Muscle of leg (tissue), 16 donors: ENCODE results near the gene GUCY1B1. TPM values are rescaled to one million over a fixed set of nuclear protein-coding genes. Genes with fewer than 3 reads are reported as not detected.

ENCODE experiments used
- DNase-seq: peaks from one replicate; pipeline ENCODE4 v3.0.0; 2013
- H3K27ac ChIP-seq: one replicate; pipeline ENCODE4 v1.5.1; 2013; ENCODE audit warnings: mild to moderate bottlenecking, low read length, control low read depth
- H3K27me3 ChIP-seq: one replicate; pipeline ENCODE4 v1.6.1; 2013; ENCODE audit warnings: low read length; ENCODE audit not compliant: control insufficient read depth, insufficient read depth
- H3K36me3 ChIP-seq: one replicate; pipeline ENCODE4 v1.6.1; 2013; ENCODE audit warnings: low read length; ENCODE audit not compliant: control insufficient read depth, insufficient read depth
- H3K4me1 ChIP-seq: one replicate; pipeline ENCODE4 v1.6.1; 2013; ENCODE audit warnings: low read length; ENCODE audit not compliant: control insufficient read depth, insufficient read depth
- H3K4me3 ChIP-seq: one replicate; pipeline ENCODE4 v1.5.1; 2013; ENCODE audit warnings: low read length, control low read depth
- H3K9me3 ChIP-seq: replicated peaks from 2 replicates; pipeline ENCODE4 v1.6.1; 2013; ENCODE audit warnings: low read depth, low read length; ENCODE audit not compliant: control insufficient read depth
- WGBS: methylation state at CpG from one replicate; pipeline ENCODE4 v1.1.5; 2013; ENCODE audit warnings: missing lambda C conversion rate; ENCODE audit not compliant: insufficient coverage; 5-methylcytosine and 5-hydroxymethylcytosine counted together
- long read RNA-seq, 11 donors: transcript quantifications; one replicate each; lab custom pipeline, GENCODE V29; 2026
- polyA plus RNA-seq, 8 donors: library from polyadenylated mRNA; unstranded; fragments of 120-200 nt; gene quantifications; one replicate each; pipeline versions ENCODE4 v1.2.1 to v1.2.3, GENCODE V29; 2013; ENCODE audit warnings: inconsistent platforms in 1 of 8, low replicate concordance in 1 of 8; ENCODE audit not compliant: insufficient read length in 8 of 8, insufficient read depth in 1 of 8
- total RNA-seq: library from RNA; stranded (reverse); fragments of 120-200 nt; gene quantifications from one replicate; pipeline ENCODE4 v1.2.4, GENCODE V29; 2013

Gene GUCY1B1
- total RNA-seq (14.4 TPM), polyA plus RNA-seq (10 to 100 TPM; 17.5 to 26.4 (median 21.8) TPM)
- long read RNA-seq, donor 1, result 0 reads
- long read RNA-seq, donor 2, result 0 reads
- long read RNA-seq, donor 3, partial matches to known transcripts, result 0 of 5 reads
- long read RNA-seq, donor 3, other reads (novel, unspliced or antisense), result 0 of 5 reads
- long read RNA-seq, donor 4, transcript GUCY1B1-201 (14 exons, 3,124 nt), result major isoform, 5 of 12 reads
- long read RNA-seq, donor 4, partial matches to known transcripts, result 7 of 12 reads
- long read RNA-seq, donor 4, other reads (novel, unspliced or antisense), result 0 of 12 reads
- long read RNA-seq, donor 5, partial matches to known transcripts, result 13 of 17 reads
- long read RNA-seq, donor 5, other reads (novel, unspliced or antisense), result 0 of 17 reads
- long read RNA-seq, donor 6, transcript GUCY1B1-201 (14 exons, 3,124 nt), result major isoform, 5 of 10 reads
- long read RNA-seq, donor 6, partial matches to known transcripts, result 5 of 10 reads
- long read RNA-seq, donor 6, other reads (novel, unspliced or antisense), result 0 of 10 reads
- long read RNA-seq, donor 7, partial matches to known transcripts, result 0 of 4 reads
- long read RNA-seq, donor 7, other reads (novel, unspliced or antisense), result 0 of 4 reads
- long read RNA-seq, donor 8, transcript GUCY1B1-201 (14 exons, 3,124 nt), result major isoform, 5 of 6 reads
- long read RNA-seq, donor 8, partial matches to known transcripts, result 0 of 6 reads
- long read RNA-seq, donor 8, other reads (novel, unspliced or antisense), result 0 of 6 reads
- long read RNA-seq, donor 9, partial matches to known transcripts, result 6 of 7 reads
- long read RNA-seq, donor 9, other reads (novel, unspliced or antisense), result 0 of 7 reads
- long read RNA-seq, donor 10, partial matches to known transcripts, result 0 of 3 reads
- long read RNA-seq, donor 10, other reads (novel, unspliced or antisense), result 0 of 3 reads
- long read RNA-seq, donor 11, partial matches to known transcripts, result 0 of 1 reads
- long read RNA-seq, donor 11, other reads (novel, unspliced or antisense), result 0 of 1 reads

DNA sequence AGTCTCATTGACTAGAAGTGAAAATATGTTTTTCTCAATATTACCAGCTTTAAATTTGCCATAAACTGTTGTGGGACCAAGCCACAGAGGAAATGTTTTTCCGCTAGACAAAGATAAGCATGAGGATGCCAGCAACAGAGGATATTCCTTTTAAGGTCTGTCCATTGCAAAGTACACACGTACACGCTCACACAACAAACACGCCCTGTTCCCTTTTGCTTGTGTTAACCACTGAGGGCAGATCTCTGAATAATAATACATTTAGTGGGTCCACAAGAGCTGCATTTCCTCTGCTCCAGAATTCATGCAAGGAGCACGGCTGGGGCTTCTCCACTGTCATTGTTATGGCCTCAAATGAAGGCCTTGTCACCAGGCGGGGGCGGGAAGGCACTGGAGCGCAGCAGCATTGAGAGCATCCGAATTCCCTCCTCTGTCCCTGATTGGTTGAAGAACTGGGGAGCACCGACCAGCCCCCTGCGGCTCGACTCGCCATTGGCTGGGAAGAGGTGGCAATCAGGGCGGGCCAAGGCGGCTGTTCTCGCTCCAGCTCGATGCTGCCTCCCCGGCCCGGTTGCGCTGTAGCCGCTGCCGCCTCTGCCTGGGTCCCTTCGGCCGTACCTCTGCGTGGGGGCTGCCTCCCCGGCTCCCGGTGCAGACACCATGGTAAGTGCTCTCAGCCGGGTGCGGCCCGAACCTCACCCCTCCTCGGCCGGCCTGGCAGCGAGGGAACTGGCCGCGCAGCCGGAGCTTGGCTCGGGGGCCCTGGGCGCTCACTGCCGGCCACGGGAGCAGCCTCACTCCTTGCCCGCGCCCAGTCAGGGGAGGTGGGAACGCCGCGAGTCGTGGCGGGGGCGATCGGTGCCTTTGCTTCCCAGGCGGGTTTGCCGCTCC lies at the start of gene GUCY1B1:
Gene GUCY1B1 (plus strand): TSS at position 541 of the 891 bp plus-strand sequence. CDS start 120 bp downstream, at position 661.
- WGBS, result under 1% methylated on average over 44 of the region's 51 CpGs
- H3K27ac ChIP-seq, result peak within 1 kb of the TSS; percentile 91

DNA sequence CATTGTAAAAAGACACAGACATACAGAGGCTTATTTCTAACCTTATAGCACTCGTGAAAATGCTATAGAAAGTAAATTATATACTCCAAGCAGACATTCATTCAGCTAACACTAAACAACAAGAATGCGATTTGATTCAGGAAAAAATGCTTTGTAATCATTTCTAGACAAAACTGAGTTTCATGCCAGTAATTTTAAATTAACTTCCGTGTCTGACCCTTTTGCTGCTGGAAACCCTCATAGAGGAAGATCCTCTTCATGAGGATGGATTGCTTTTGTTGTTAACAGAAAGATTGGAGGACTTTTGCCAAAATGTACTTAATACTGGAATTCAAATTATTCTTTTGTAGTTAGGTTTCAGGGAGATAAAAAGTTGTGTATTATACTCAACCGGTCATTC lies 48.9 kb upstream of the GUCY1B1 start:
- DNase-seq, result no peak
- WGBS, result no CpG with 5 or more reads among the region's 4 CpGs
- no peaks in the 10 kb centered on the region for H3K27me3 ChIP-seq
- H3K9me3 ChIP-seq, result no peaks in the 10 kb centered on the region
- H3K27ac ChIP-seq, result no peak overlapping the region
- no peaks in the 10 kb centered on the region for H3K36me3 ChIP-seq
- H3K4me1 ChIP-seq, result no peaks in the 10 kb centered on the region
- H3K4me3 ChIP-seq, result no peak overlapping the region

More for the DNA sequence above, at the start of gene GUCY1B1:
- peak; percentile 98 for DNase-seq
- H3K9me3 ChIP-seq, result no peaks in the 10 kb centered on the region
- peaks cover 2% of the 10 kb centered on the region for H3K27me3 ChIP-seq
- H3K36me3 ChIP-seq, result no peaks in the 10 kb centered on the region
- H3K4me1 ChIP-seq, result peaks cover 8% of the 10 kb centered on the region
- peak within 1 kb of the TSS; percentile 76 for H3K4me3 ChIP-seq

DNA sequence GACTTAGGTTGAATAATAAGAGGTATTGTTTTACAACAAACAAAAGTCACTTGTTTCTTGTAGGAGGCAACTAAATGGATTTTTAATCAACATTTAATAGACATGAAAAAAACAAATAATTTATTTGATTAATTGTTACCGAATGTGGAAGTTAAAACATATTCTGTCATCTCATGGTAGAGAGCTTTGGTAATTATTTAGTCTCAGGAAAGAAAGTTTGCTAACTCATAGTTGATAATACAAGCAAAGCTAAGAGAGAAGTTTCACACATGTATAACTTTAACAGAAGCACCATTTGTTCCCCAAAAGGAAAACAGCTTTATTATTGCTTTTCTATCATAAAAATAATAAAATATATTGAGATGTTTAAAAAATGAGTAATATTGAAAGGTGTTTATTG lies 47.3 kb upstream of the GUCY1B1 start:
- Histone ChIP-seq H3K4me3 (no peak overlapping the region), H3K27me3 (no peaks in the 10 kb centered on the region), H3K9me3 (no peaks in the 10 kb centered on the region), H3K4me1 (no peaks in the 10 kb centered on the region), H3K27ac (no peak overlapping the region), H3K36me3 (no peaks in the 10 kb centered on the region)
- no peak for DNase-seq
- WGBS, result no CpG with 5 or more reads among the region's 1 CpG

DNA sequence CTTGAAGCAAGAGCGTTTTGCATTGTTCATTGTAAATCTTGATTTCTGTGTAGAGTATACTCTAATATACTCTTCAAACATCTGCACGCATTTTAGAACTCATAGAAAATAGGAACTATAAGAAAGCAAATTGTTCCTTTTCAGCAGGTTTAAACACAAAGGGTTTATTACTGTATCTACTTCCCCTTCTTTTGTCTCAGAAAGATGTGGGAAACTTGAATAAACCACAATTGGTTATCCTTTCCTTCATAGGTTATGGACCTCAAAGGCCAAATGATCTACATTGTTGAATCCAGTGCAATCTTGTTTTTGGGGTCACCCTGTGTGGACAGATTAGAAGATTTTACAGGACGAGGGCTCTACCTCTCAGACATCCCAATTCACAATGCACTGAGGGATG lies 46.0 kb upstream of the GUCY1B1 start:
- no peaks in the 10 kb centered on the region for H3K4me1 ChIP-seq
- H3K4me3 ChIP-seq, result no peak overlapping the region
- no peaks in the 10 kb centered on the region for H3K9me3 ChIP-seq
- no CpG with 5 or more reads among the region's 3 CpGs for WGBS
- H3K27me3 ChIP-seq, result no peaks in the 10 kb centered on the region
- H3K36me3 ChIP-seq, result no peaks in the 10 kb centered on the region
- no peak overlapping the region for H3K27ac ChIP-seq
- DNase-seq, result no peak

DNA sequence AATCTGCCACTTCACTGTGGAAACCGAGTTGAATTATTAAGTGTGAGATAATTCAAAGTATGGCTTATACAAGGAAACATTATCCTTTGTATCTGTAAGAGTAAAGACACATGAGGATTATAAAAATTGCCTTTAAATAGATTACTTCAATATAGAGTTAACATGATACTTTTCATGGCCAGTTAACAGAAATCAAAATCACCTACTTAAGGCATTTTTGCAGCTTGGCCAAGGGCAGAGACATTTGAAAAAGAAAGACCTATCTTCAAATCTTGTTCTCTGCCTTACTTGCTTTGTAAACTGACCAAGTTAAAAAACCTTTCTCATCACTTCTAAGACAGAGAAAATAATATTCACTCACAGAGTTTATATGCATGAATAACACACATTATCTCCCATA lies 44.9 kb upstream of the GUCY1B1 start:
- no peak for DNase-seq
- H3K9me3 ChIP-seq, result no peaks in the 10 kb centered on the region
- no CpG with 5 or more reads among the region's 1 CpG for WGBS
- H3K36me3 ChIP-seq, result no peaks in the 10 kb centered on the region
- H3K4me3 ChIP-seq, result no peak overlapping the region
- H3K27me3 ChIP-seq, result no peaks in the 10 kb centered on the region
- no peaks in the 10 kb centered on the region for H3K4me1 ChIP-seq
- H3K27ac ChIP-seq, result no peak overlapping the region

DNA sequence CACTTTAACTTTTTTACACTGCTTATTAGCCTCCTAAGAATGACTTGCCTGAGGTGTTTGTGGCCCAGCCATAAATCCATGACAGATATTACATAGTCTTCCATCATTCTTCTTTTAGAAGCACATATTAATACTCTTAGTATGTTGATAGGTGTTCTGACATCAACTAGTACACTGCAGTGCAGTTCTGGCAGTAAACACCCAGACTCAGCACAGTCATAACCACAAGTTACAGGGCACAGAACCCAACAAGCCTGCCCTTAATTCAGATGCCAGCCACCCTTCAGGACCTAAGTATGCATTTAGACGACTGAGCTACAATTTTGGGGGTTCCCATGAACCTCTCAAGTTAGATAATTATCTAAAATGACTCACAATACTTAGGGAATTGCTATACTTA lies 36.5 kb upstream of the GUCY1B1 start:
- Histone ChIP-seq H3K36me3 (no peaks in the 10 kb centered on the region), H3K27me3 (no peaks in the 10 kb centered on the region), H3K27ac (no peak overlapping the region), H3K4me3 (no peak overlapping the region), H3K4me1 (no peaks in the 10 kb centered on the region), H3K9me3 (no peaks in the 10 kb centered on the region)
- WGBS, result no CpG with 5 or more reads among the region's 1 CpG
- no peak for DNase-seq

DNA sequence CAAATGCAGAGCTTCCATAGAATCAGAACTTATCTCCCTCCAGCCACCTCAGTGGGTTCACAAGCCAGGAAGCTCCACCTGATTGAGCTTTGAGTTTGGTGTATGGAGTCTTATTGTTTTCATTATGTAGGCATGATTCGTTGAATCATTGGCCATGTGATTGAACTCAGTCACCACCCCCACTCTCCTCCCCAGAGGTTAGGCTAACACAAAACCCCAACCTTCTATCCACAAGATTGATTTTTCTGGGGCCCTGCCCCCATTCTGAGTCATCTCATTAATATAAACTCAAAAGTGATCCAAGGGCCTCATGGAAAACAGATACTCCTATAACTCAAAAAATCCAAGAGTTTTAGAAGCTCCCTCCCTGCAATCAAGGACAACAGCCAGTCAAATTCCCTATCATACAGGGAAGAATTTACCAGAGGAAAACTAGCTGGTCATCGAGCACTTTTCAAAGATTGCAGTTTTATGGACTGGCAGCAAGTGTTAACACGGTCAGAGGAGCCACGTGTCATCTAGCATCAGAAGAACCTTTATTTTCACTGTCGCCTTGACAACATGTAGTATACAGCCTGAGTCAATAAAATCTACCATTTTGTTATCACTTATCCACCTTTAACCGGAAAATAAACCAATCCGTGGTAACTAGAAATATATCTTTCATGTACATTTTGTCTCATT lies 35.9 kb upstream of the GUCY1B1 start:
- H3K4me1 ChIP-seq, result no peaks in the 10 kb centered on the region
- no peaks in the 10 kb centered on the region for H3K36me3 ChIP-seq
- H3K9me3 ChIP-seq, result no peaks in the 10 kb centered on the region
- DNase-seq, result no peak
- no peaks in the 10 kb centered on the region for H3K27me3 ChIP-seq
- H3K4me3 ChIP-seq, result no peak overlapping the region
- WGBS, result 86% methylated on average over 1 of the region's 7 CpGs
- no peak overlapping the region for H3K27ac ChIP-seq

DNA sequence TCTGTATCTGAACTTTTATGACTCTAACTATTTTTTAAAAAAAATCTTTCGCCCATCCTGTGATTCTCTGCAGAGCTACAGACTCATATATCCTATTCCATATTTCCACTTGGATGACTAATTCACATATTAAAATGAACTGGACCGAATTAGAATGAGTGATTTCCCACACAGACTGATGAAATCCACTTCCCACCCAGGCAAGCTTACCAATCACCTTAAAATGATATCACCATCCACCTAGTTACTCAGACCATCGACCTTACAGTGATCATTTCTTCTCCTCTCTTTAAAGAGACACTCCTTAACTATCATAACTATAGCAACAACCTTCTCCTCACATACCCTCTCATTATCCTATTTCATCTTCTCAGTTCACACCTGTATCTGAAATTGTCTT lies 34.1 kb upstream of the GUCY1B1 start:
- 45% methylated on average over 2 of the region's 3 CpGs for WGBS

DNA sequence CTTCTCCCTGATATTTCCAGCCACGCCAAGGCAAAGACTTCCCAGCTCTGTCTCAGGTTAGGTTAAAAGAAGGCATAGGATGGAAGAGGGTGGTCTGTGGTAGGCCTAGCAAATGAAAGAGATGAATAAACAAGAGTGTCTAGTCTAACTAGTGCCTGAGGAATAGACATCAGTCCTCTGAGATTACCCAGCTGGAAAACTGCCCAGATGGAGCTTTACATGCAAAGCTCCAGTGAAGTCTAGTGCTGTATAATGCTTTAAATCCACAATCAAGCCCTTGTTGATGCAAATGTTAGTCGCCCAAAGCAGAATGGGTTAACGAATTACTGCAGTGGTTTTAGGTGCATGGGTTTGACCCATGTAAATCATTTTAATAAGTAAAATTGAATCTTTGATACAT lies 24.8 kb upstream of the GUCY1B1 start:
- H3K4me1 ChIP-seq, result no peaks in the 10 kb centered on the region
- no peaks in the 10 kb centered on the region for H3K36me3 ChIP-seq
- peak; percentile 36 for DNase-seq
- H3K27me3 ChIP-seq, result no peaks in the 10 kb centered on the region
- no CpG with 5 or more reads among the region's 3 CpGs for WGBS
- no peak overlapping the region for H3K4me3 ChIP-seq
- no peak overlapping the region for H3K27ac ChIP-seq
- H3K9me3 ChIP-seq, result no peaks in the 10 kb centered on the region

More for the DNA sequence above, 34.1 kb upstream of the GUCY1B1 start:
- Histone ChIP-seq H3K36me3 (no peaks in the 10 kb centered on the region), H3K27me3 (no peaks in the 10 kb centered on the region), H3K4me1 (no peaks in the 10 kb centered on the region), H3K4me3 (no peak overlapping the region), H3K27ac (no peak overlapping the region), H3K9me3 (no peaks in the 10 kb centered on the region)
- DNase-seq, result no peak
